ENCODE results near the gene GCNT2.

GRCh38 chr6:10668126-10668917 is 147.2 kb downstream of the GCNT2 start:
- TF ChIP-seq POLR2A (IDR thresholded peaks at IDR 0.05) (no peak), CTCF (IDR thresholded peaks at IDR 0.05) (no peak)
